Right lobe of liver (tissue), 4 donors: ENCODE data around the gene ZNF438.

ENCODE experiments used
- POLR2A ChIP-seq: fragments of 450-650 bp; IDR thresholded peaks from one replicate; pipeline ENCODE4 v1.6.1; 2017; ENCODE audit warnings: antibody characterized with exemption, mild to moderate bottlenecking
- TF ChIP-seq, protein P1 (sequence below), 4 donors: fragments of 200-600 bp in 3 of 4; fragments of 450-650 bp in 1 of 4; IDR thresholded peaks; one replicate each; pipeline versions ENCODE4 v1.5.1 to v1.8.0; 2016 to 2022; ENCODE audit warnings: antibody characterized with exemption in 4 of 4, mild to moderate bottlenecking in 2 of 4
- donor health status: DM: no; HTN: no; CAD: no.
- donor health status: DM: no; HTN: no; CAD: no.
- donor health status: DM: no; HTN: yes; CAD: no.

DNA sequence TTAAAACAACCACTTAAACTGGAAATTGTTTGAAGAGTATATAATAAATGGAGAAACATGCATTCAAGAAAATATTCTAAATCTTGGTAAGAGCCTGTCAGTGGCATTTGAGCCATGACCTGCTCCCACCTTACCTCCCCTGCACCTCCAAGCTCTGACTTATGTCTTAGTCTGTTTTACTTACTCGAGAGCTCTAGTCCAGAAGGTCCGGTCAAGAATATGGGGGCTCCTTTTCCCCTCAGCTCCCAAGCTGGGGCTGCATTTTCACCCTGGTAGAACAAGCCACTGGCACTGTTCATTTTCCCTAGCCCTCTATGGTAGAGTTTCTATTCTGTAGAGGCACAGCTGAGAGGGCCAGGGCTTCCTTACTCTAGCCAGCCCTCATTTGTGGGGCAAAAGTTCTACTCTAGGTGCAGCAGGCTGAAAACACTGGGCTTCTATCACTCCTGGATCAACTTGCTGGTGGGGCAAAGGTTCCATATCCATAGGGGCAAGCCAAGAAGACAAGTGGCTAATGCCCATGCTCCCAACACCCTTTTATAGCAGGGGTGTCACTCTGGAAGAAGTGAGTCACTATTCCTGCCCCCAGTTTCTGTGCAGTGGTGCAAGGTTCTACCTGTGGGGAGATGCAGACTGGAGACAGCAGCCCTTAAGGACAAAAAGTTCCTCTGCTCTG lies 40.6 kb downstream of the ZNF438 start:
- TF ChIP-seq, protein P1, sequence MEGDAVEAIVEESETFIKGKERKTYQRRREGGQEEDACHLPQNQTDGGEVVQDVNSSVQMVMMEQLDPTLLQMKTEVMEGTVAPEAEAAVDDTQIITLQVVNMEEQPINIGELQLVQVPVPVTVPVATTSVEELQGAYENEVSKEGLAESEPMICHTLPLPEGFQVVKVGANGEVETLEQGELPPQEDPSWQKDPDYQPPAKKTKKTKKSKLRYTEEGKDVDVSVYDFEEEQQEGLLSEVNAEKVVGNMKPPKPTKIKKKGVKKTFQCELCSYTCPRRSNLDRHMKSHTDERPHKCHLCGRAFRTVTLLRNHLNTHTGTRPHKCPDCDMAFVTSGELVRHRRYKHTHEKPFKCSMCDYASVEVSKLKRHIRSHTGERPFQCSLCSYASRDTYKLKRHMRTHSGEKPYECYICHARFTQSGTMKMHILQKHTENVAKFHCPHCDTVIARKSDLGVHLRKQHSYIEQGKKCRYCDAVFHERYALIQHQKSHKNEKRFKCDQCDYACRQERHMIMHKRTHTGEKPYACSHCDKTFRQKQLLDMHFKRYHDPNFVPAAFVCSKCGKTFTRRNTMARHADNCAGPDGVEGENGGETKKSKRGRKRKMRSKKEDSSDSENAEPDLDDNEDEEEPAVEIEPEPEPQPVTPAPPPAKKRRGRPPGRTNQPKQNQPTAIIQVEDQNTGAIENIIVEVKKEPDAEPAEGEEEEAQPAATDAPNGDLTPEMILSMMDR (IDR thresholded peaks at IDR 0.05), result no peak
- TF ChIP-seq POLR2A, result peak; percentile 20
